Ovary (tissue), 9 donors: ENCODE measurements around the gene ATP13A3. TPM values are rescaled to one million over a fixed set of nuclear protein-coding genes. Genes with fewer than 3 reads are reported as not detected.

Source experiments
- DNase-seq, 5 donors: peaks; one replicate each; pipeline ENCODE4 v3.0.0-alpha.2; 2019 to 2020
- H3K27ac ChIP-seq, 2 donors: fragments of 200-600 bp; one replicate each; pipeline versions ENCODE4 v1.5.1 to v1.8.0; 2019 to 2022
- H3K27me3 ChIP-seq: fragments of 200-600 bp; one replicate; pipeline ENCODE4 v1.8.0; 2022
- H3K36me3 ChIP-seq: fragments of 200-600 bp; sonication (generic); one replicate; pipeline ENCODE4 v1.5.1; 2019
- H3K4me1 ChIP-seq: one replicate; pipeline ENCODE4 v1.8.1; 2013; ENCODE audit warnings: mild to moderate bottlenecking, moderate library complexity; ENCODE audit not compliant: insufficient read depth
- H3K4me3 ChIP-seq: fragments of 200-600 bp; sonication (generic); one replicate; pipeline ENCODE4 v1.5.1; 2017
- H3K9me3 ChIP-seq, 2 donors: fragments of 200-600 bp in 1 of 2; sonication (generic) in 1 of 2; one replicate each; pipeline versions ENCODE4 v1.5.1 to v1.8.1; 2013 to 2019; ENCODE audit warnings: mild to moderate bottlenecking in 1 of 2, moderate library complexity in 1 of 2
- EP300 ChIP-seq: sonication (generic); formaldehyde crosslinking; IDR thresholded peaks from one replicate; pipeline ENCODE4 v1.6.1; 2017; ENCODE audit warnings: antibody characterized with exemption
- POLR2A ChIP-seq: fragments of 450-650 bp; IDR thresholded peaks from one replicate; pipeline ENCODE4 v1.6.1; 2017; ENCODE audit warnings: antibody characterized with exemption, mild to moderate bottlenecking, moderate library complexity
- WGBS, 3 donors: extraction: QIAGEN DNeasy Blood & Tissue Kit in 1 of 3; methylation state at CpG; one replicate each; pipeline versions ENCODE4 v1.1.5 to v1.1.7; 2013 to 2017; 5-methylcytosine and 5-hydroxymethylcytosine counted together
- intact Hi-C, 4 donors: fragments of 100-400 bp; cut with DNase I; formaldehyde crosslinking; loops; one replicate each; pipeline versions ENCODE4 v1.11.0 to v1.15.1; 2022 to 2023
- polyA plus RNA-seq, 2 donors: library from polyadenylated mRNA; stranded (reverse); fragments of 200-250 nt in 1 of 2; fragments of 350-450 nt in 1 of 2; fragmentation: Illumina TruSeq in 1 of 2; extraction: RNeasy Lipid Tissue Mini Kit (QIAGEN cat#74804) in 1 of 2; gene quantifications; one replicate each; pipeline ENCODE4 v1.2.3, GENCODE V29; 2013 to 2014
- total RNA-seq, 7 donors: library from RNA; depleted of rRNA in 2 of 7; stranded (reverse); fragments of >200 nt in 2 of 7; fragmentation: NEBNext Ultra II Directional in 3 of 7; extraction: Animal tissue kit (Norgen Biotek cat#: 25700) in 3 of 7; gene quantifications; one replicate each; pipeline versions ENCODE4 v1.1.0 to v1.2.4, GENCODE V29; 2016 to 2023
- TF ChIP-seq, protein P1 (sequence below), 3 donors: fragments of 450-650 bp in 2 of 3; fragments of 200-600 bp in 1 of 3; IDR thresholded peaks; one replicate each; pipeline versions ENCODE4 v1.5.1 to v1.8.0; 2016 to 2022; ENCODE audit warnings: antibody characterized with exemption in 3 of 3, mild to moderate bottlenecking in 1 of 3
- donor health status: DM: no; HTN: no; CAD: no; lungs with moderate emphysema.
- donor health status: DM: no; HTN: no; CAD: no.
- donor health status: Bipolar disorder and iron deficiency.
- donor health status: DM: yes; HTN: yes; CAD: no.
- donor health status: DM: no; HTN: no; CAD: no.
- donor health status: DM: yes; HTN: yes; CAD: no.

The ATP13A3 gene
- total and polyA plus RNA-seq, 9 donors = 13.7 to 101 (median 52.4) TPM

GRCh38 chr3:194481103-194481502, 5.7 kb downstream of the ATP13A3 start:
- no peak for DNase-seq
- H3K4me3 ChIP-seq = no peak overlapping the region
- H3K27me3 ChIP-seq = no peaks in the 10 kb centered on the region
- no peaks in the 10 kb centered on the region for H3K9me3 ChIP-seq
- H3K27ac ChIP-seq = no peak overlapping the region
- H3K4me1 ChIP-seq = peaks cover 8% of the 10 kb centered on the region
- no peaks in the 10 kb centered on the region for H3K36me3 ChIP-seq
- intact Hi-C loops = loop anchor here in 1 of 4 donors (10.0 kb wide), 1 partner anchor 774 kb away; no protein-coding TSS in a partner anchor
- TF ChIP-seq, protein P1, sequence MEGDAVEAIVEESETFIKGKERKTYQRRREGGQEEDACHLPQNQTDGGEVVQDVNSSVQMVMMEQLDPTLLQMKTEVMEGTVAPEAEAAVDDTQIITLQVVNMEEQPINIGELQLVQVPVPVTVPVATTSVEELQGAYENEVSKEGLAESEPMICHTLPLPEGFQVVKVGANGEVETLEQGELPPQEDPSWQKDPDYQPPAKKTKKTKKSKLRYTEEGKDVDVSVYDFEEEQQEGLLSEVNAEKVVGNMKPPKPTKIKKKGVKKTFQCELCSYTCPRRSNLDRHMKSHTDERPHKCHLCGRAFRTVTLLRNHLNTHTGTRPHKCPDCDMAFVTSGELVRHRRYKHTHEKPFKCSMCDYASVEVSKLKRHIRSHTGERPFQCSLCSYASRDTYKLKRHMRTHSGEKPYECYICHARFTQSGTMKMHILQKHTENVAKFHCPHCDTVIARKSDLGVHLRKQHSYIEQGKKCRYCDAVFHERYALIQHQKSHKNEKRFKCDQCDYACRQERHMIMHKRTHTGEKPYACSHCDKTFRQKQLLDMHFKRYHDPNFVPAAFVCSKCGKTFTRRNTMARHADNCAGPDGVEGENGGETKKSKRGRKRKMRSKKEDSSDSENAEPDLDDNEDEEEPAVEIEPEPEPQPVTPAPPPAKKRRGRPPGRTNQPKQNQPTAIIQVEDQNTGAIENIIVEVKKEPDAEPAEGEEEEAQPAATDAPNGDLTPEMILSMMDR (IDR thresholded peaks at IDR 0.05) = no peak
- TF ChIP-seq EP300 (no peak), POLR2A (no peak)

DNA sequence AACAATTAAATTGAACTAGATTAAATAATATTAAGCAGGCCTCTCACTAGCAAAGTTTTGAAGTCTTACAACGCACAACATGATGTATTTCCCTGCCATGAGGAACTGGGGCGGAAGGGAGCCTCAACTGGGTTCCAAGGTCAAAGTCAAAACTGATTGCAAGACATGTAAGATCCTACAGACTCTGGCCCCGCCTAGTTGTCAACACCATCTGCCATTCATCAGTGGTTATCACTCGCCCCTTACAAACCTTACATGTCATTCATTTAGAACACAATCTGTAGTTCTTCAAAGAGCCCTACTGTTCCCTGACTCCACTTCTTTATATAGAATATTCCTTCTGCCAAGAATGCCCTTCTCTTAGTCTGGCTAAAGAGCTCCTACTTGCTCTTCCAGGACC, 10.0 kb downstream of the ATP13A3 start:
- H3K36me3 ChIP-seq = no peaks in the 10 kb centered on the region
- no peak overlapping the region for H3K4me3 ChIP-seq
- DNase-seq = no peak
- no peak overlapping the region for H3K27ac ChIP-seq
- H3K9me3 ChIP-seq = no peaks in the 10 kb centered on the region
- H3K27me3 ChIP-seq = no peaks in the 10 kb centered on the region
- TF ChIP-seq, protein P1 (IDR thresholded peaks at IDR 0.05) = no peak
- TF ChIP-seq EP300 (no peak), POLR2A (no peak)
- H3K4me1 ChIP-seq = peaks cover 3% of the 10 kb centered on the region
- WGBS, 3 donors = 90 to 95% (median 90%) methylated on average over 4 of the region's 4 CpGs
- intact Hi-C loops = loop anchor here in 1 of 4 donors (10.0 kb wide), 1 partner anchor 118 kb away; no protein-coding TSS in a partner anchor

DNA sequence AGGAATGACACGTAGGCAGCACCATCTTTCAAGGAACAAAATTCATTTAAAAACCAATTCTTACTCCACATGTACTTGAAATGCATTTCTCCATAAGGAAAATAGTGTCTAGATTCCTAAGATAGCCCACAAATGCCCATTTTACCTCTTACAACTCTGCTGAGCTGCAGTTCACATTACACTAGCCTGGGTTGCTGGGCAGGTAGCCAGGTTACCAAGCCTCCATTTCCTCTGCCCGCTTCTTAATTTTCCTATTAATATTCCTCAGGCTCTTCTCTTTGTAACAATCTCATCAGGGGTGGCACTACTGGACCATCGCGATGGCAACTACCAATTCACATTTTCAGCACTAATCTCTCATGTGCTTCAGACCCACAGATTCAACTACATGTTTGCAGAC, 10.8 kb downstream of the ATP13A3 start:
- Histone ChIP-seq H3K4me1 (peaks cover 3% of the 10 kb centered on the region), H3K4me3 (no peak overlapping the region), H3K9me3 (no peaks in the 10 kb centered on the region), H3K27me3 (no peaks in the 10 kb centered on the region), H3K27ac (no peak overlapping the region), H3K36me3 (no peaks in the 10 kb centered on the region)
- WGBS, 3 donors = 95 to 98% (median 95%) methylated on average over 4 of the region's 4 CpGs
- TF ChIP-seq EP300 = no peak
- TF ChIP-seq, protein P1 (IDR thresholded peaks at IDR 0.05) = no peak
- no peak for TF ChIP-seq POLR2A
- intact Hi-C loops = loop anchor here in 1 of 4 donors (10.0 kb wide), 1 partner anchor 119 kb away; no protein-coding TSS in a partner anchor
- no peak for DNase-seq

DNA sequence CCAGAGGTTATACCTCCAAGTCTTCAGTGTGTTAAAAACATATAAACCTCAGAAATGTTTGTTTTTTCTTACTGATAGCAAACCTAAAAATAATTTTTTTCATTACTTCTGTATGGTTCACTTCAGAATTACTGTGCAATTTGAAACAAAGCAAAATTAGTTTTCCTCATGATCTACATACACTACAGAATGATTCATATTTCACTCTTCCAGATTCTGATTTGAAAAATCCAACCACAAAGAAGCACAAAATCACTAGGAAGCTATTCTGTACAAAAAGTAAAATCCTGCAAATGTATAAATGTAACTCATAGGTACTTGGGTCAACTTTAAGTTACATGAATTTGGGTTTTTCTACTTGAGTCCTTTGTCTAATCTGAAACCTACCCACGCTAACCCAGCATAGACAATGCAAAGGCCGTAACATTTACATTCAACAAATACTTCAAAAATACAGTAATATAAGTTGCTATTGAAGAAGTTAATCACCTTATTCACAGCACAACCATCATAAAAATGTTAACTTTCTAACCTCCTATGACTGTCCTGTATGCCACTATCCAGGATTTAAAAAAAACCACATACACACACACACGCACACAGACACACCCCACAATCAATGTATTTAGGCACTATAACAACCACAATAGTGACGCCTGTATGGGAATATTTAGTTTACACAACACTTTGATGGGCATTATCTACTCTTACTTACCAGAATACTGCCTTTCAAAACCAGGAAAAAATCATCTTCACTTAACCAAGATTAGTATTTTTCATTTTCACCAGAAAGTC, 11.5 kb downstream of the ATP13A3 start:
- H3K27ac ChIP-seq = no peak overlapping the region
- intact Hi-C loops = loop anchor here in 1 of 4 donors (10.0 kb wide), 1 partner anchor 119 kb away; no protein-coding TSS in a partner anchor
- no peaks in the 10 kb centered on the region for H3K9me3 ChIP-seq
- TF ChIP-seq, protein P1 (IDR thresholded peaks at IDR 0.05) = no peak
- TF ChIP-seq EP300 (no peak), POLR2A (no peak)
- DNase-seq = no peak
- peaks cover 6% of the 10 kb centered on the region for H3K4me1 ChIP-seq
- no peak overlapping the region for H3K4me3 ChIP-seq
- H3K27me3 ChIP-seq = no peaks in the 10 kb centered on the region
- no peaks in the 10 kb centered on the region for H3K36me3 ChIP-seq
- 91 to 93% (median 92%) methylated on average over 4 of the region's 4 CpGs for WGBS, 3 donors
